ENCODE data around the gene PALD1. TPM values are rescaled to one million over a fixed set of nuclear protein-coding genes. Genes with fewer than 3 reads are reported as not detected.

PALD1 gene
- total RNA-seq, 4 donors from 2014 or later = 6.2 to 12.1 (median 7.7) TPM

- Histone ChIP-seq H3K4me3 (no peak overlapping the region), H3K36me3 (no peaks in the 10 kb centered on the region), H3K9me3 (no peaks in the 10 kb centered on the region), H3K27me3 (no peaks in the 10 kb centered on the region), H3K27ac (no peak overlapping the region), H3K4me1 (no peaks in the 10 kb centered on the region)
- no CpG with 5 or more reads among the region's 6 CpGs for WGBS
- TF ChIP-seq CTCF (IDR thresholded peaks at IDR 0.05) = no peak
- TF ChIP-seq EP300 (IDR thresholded peaks at IDR 0.05) = no peak
- TF ChIP-seq POLR2AphosphoS5 (IDR thresholded peaks at IDR 0.05) = no peak
- TF ChIP-seq POLR2A (IDR thresholded peaks at IDR 0.05) = no peak
- DNase-seq (ENCODE audit: low spot score in 2 of 2) = no peak
These were observed 44.5 kb downstream of the PALD1 start for GRCh38 chr10:70523057-70523456.

- 68% methylated on average over 4 of the region's 4 CpGs for WGBS
- H3K27ac ChIP-seq = no peak overlapping the region
These were observed 45.0 kb downstream of the PALD1 start for GRCh38 chr10:70523549-70523948.

GRCh38 chr10:70528314-70528713, 49.7 kb downstream of the PALD1 start:
- 81% methylated on average over 4 of the region's 4 CpGs for WGBS
- TF ChIP-seq CTCF (IDR thresholded peaks at IDR 0.05) = no peak
- no peaks in the 10 kb centered on the region for H3K36me3 ChIP-seq

More at GRCh38 chr10:70523549-70523948, 45.0 kb downstream of the PALD1 start:
- H3K27me3 ChIP-seq = no peaks in the 10 kb centered on the region
- no peak overlapping the region for H3K4me3 ChIP-seq
- H3K9me3 ChIP-seq = no peaks in the 10 kb centered on the region
- no peak for DNase-seq (ENCODE audit: low spot score in 2 of 2)
- TF ChIP-seq EP300 (IDR thresholded peaks at IDR 0.05) = no peak
- no peak for TF ChIP-seq POLR2A (IDR thresholded peaks at IDR 0.05)
- no peak for TF ChIP-seq CTCF (IDR thresholded peaks at IDR 0.05)
- no peak for TF ChIP-seq POLR2AphosphoS5 (IDR thresholded peaks at IDR 0.05)
- H3K36me3 ChIP-seq = no peaks in the 10 kb centered on the region
- no peaks in the 10 kb centered on the region for H3K4me1 ChIP-seq

GRCh38 chr10:70528741-70529362, 50.3 kb downstream of the PALD1 start:
- 86% methylated on average over 10 of the region's 10 CpGs for WGBS
- Histone ChIP-seq H3K27me3 (no peaks in the 10 kb centered on the region), H3K27ac (no peak overlapping the region), H3K4me1 (no peaks in the 10 kb centered on the region), H3K36me3 (no peaks in the 10 kb centered on the region), H3K4me3 (no peak overlapping the region), H3K9me3 (no peaks in the 10 kb centered on the region)
- no peak for DNase-seq (ENCODE audit: low spot score in 2 of 2)
- TF ChIP-seq CTCF (IDR thresholded peaks at IDR 0.05) (no peak), POLR2A (IDR thresholded peaks at IDR 0.05) (no peak), POLR2AphosphoS5 (IDR thresholded peaks at IDR 0.05) (no peak), EP300 (IDR thresholded peaks at IDR 0.05) (no peak)

More at GRCh38 chr10:70528314-70528713, 49.7 kb downstream of the PALD1 start:
- no peaks in the 10 kb centered on the region for H3K4me1 ChIP-seq
- no peak for DNase-seq (ENCODE audit: low spot score in 2 of 2)
- H3K4me3 ChIP-seq = no peak overlapping the region
- H3K27ac ChIP-seq = no peak overlapping the region
- H3K27me3 ChIP-seq = no peaks in the 10 kb centered on the region
- no peaks in the 10 kb centered on the region for H3K9me3 ChIP-seq

- Histone ChIP-seq H3K4me3 (no peak overlapping the region), H3K36me3 (no peaks in the 10 kb centered on the region), H3K27ac (no peak overlapping the region), H3K27me3 (no peaks in the 10 kb centered on the region), H3K9me3 (no peaks in the 10 kb centered on the region), H3K4me1 (no peaks in the 10 kb centered on the region)
- 86% methylated on average over 6 of the region's 8 CpGs for WGBS
- DNase-seq (ENCODE audit: low spot score in 2 of 2) = no peak
- no peak for TF ChIP-seq EP300 (IDR thresholded peaks at IDR 0.05)
- TF ChIP-seq POLR2AphosphoS5 (IDR thresholded peaks at IDR 0.05) = no peak
- TF ChIP-seq POLR2A (IDR thresholded peaks at IDR 0.05) = no peak
- no peak for TF ChIP-seq CTCF (IDR thresholded peaks at IDR 0.05)
These were observed 51.3 kb downstream of the PALD1 start for GRCh38 chr10:70529848-70530247.

All from suprapubic skin (tissue), 4 donors.